Measurements from ENCODE around the gene KCNB1. TPM values are rescaled to one million over a fixed set of nuclear protein-coding genes. Genes with fewer than 3 reads are reported as not detected.

The KCNB1 gene
- total RNA-seq, 1 donor from 2014 or later, result 2.0 TPM

- Histone ChIP-seq H3K27me3 (no peaks in the 10 kb centered on the region), H3K9me3 (no peaks in the 10 kb centered on the region), H3K27ac (no peak overlapping the region), H3K36me3 (no peaks in the 10 kb centered on the region), H3K4me3 (no peak overlapping the region), H3K4me1 (peaks cover 3% of the 10 kb centered on the region)
- intact Hi-C loops (cut with DNase I), result no loop called here
- no peak for TF ChIP-seq CTCF (IDR thresholded peaks at IDR 0.05)
- no peak for TF ChIP-seq POLR2AphosphoS5 (IDR thresholded peaks at IDR 0.05; ENCODE audit: insufficient read depth in 1 of 2, low read depth in 1 of 2)
- TF ChIP-seq POLR2A (IDR thresholded peaks at IDR 0.05), result no peak
- DNase-seq (ENCODE audit: extremely low spot score in 2 of 2), result no peak
These were observed 5.3 kb downstream of the KCNB1 start for GRCh38 chr20:49477200-49477599.

DNA sequence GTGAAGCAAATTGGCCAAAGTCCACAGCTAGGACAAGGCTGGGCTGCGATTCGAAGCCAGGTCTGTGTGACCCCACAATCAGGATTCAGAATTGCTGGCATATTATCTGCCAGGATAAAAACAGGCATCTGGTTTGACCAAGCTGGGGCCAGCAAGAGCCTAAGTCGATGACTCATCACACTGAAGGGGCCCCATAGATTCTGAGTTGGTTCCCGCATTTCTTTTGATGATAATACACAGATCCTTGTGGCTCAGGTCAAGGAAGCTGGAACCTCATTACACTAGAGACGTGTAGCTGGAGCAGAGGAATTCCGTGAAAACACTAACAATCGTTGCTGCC lies 6.5 kb downstream of the KCNB1 start:
- Histone ChIP-seq H3K36me3 (no peaks in the 10 kb centered on the region), H3K27ac (no peak overlapping the region), H3K4me1 (no peaks in the 10 kb centered on the region), H3K4me3 (no peak overlapping the region), H3K27me3 (no peaks in the 10 kb centered on the region), H3K9me3 (no peaks in the 10 kb centered on the region)
- intact Hi-C loops (cut with DNase I), result no loop called here
- TF ChIP-seq POLR2AphosphoS5 (IDR thresholded peaks at IDR 0.05; ENCODE audit: insufficient read depth in 1 of 2, low read depth in 1 of 2) (no peak), POLR2A (IDR thresholded peaks at IDR 0.05) (no peak), CTCF (IDR thresholded peaks at IDR 0.05) (no peak)
- no peak for DNase-seq (ENCODE audit: extremely low spot score in 2 of 2)

GRCh38 chr20:49475292-49476015 lies 7.0 kb downstream of the KCNB1 start:
- Histone ChIP-seq H3K27ac (no peak overlapping the region), H3K27me3 (no peaks in the 10 kb centered on the region), H3K4me1 (no peaks in the 10 kb centered on the region), H3K4me3 (no peak overlapping the region), H3K9me3 (no peaks in the 10 kb centered on the region), H3K36me3 (no peaks in the 10 kb centered on the region)
- intact Hi-C loops (cut with DNase I), result no loop called here
- TF ChIP-seq POLR2AphosphoS5 (IDR thresholded peaks at IDR 0.05; ENCODE audit: insufficient read depth in 1 of 2, low read depth in 1 of 2), result no peak
- TF ChIP-seq POLR2A (IDR thresholded peaks at IDR 0.05), result no peak
- TF ChIP-seq CTCF (IDR thresholded peaks at IDR 0.05), result no peak
- DNase-seq (ENCODE audit: extremely low spot score in 2 of 2), result no peak

- no peaks in the 10 kb centered on the region for H3K27me3 ChIP-seq
- no peak for DNase-seq (ENCODE audit: extremely low spot score in 2 of 2)
- H3K36me3 ChIP-seq, result no peaks in the 10 kb centered on the region
- H3K9me3 ChIP-seq, result no peaks in the 10 kb centered on the region
- no peak overlapping the region for H3K4me3 ChIP-seq
- H3K4me1 ChIP-seq, result no peaks in the 10 kb centered on the region
- intact Hi-C loops (cut with DNase I), result no loop called here
- no peak overlapping the region for H3K27ac ChIP-seq
- TF ChIP-seq POLR2AphosphoS5 (IDR thresholded peaks at IDR 0.05; ENCODE audit: insufficient read depth in 1 of 2, low read depth in 1 of 2) (no peak), POLR2A (IDR thresholded peaks at IDR 0.05) (no peak), CTCF (IDR thresholded peaks at IDR 0.05) (no peak)
These were observed 11.1 kb downstream of the KCNB1 start for GRCh38 chr20:49471397-49471796.

- Histone ChIP-seq H3K36me3 (no peaks in the 10 kb centered on the region), H3K9me3 (no peaks in the 10 kb centered on the region), H3K4me1 (no peaks in the 10 kb centered on the region), H3K27me3 (no peaks in the 10 kb centered on the region), H3K27ac (no peak overlapping the region), H3K4me3 (no peak overlapping the region)
- intact Hi-C loops (cut with DNase I), result no loop called here
- DNase-seq (ENCODE audit: extremely low spot score in 2 of 2), result no peak
- TF ChIP-seq POLR2A (IDR thresholded peaks at IDR 0.05) (no peak), CTCF (IDR thresholded peaks at IDR 0.05) (no peak), POLR2AphosphoS5 (IDR thresholded peaks at IDR 0.05; ENCODE audit: insufficient read depth in 1 of 2, low read depth in 1 of 2) (no peak)
These were observed 11.5 kb downstream of the KCNB1 start for GRCh38 chr20:49470922-49471321.
